HCT116 (cell line): ENCODE results near the gene RNF126. TPM values are rescaled to one million over a fixed set of nuclear protein-coding genes. Genes with fewer than 3 reads are reported as not detected.

ENCODE experiments used
- ATAC-seq: fragments of 200-7000 bp; cut with Tn5 transposase; 2 replicates; pipeline ENCODE4 v1.9.1; 2020; ENCODE audit warnings: mild to moderate bottlenecking, moderate library complexity
- BruUV-seq: library from RNA; stranded (reverse); fragments of 400-500 nt; replicated peaks from 2 replicates; lab custom pipeline; 2021; lab: Mats Ljungman, UMichigan
- CTCF ChIA-PET: fragments of 300-600 bp; sonication (Branson Sonifier 250); formaldehyde crosslinking; loops from one replicate; lab custom pipeline; 2021; ENCODE audit warnings: antibody characterized with exemption; lab: Charles Lee
- POLR2A ChIA-PET: fragments of 300-600, 350-600 bp; sonication (Branson Sonifier 250); formaldehyde crosslinking; loops from one replicate; lab custom pipeline; 2021; ENCODE audit warnings: antibody characterized with exemption; lab: Charles Lee
- RAD21 ChIA-PET, 2 experiments: fragments of 300-600 bp; sonication (Branson Sonifier 250); formaldehyde crosslinking; loops; one replicate each; lab custom pipeline; 2023; ENCODE audit warnings: low total read pairs in 2 of 2; ENCODE audit not compliant: uncharacterized antibody in 2 of 2, unreplicated experiment in 2 of 2, low non-redundant PET in 1 of 2; lab: Charles Lee
- DNase-seq: peaks from one replicate; pipeline ENCODE4 v3.0.0-alpha.2; 2010; ENCODE audit warnings: low read depth, low spot score
- H2AFZ ChIP-seq: fragments of 200-600 bp; shearing (Covaris generic), sonication (generic); 2 replicates; pipeline ENCODE4 v1.6.1; 2017; ENCODE audit warnings: low read depth, mixed run types, mixed read lengths, antibody characterized with exemption, low read length; ENCODE audit not compliant: poor library complexity, severe bottlenecking
- H3K27ac ChIP-seq: 2 replicates; pipeline ENCODE4 v1.5.1; 2012; ENCODE audit warnings: low read depth, low read length
- H3K27me3 ChIP-seq: fragments of 200-600 bp; sonication (generic); 2 replicates; pipeline ENCODE4 v1.6.1; 2016; ENCODE audit warnings: mixed run types, low read length, mixed read lengths; ENCODE audit not compliant: insufficient read depth
- H3K36me3 ChIP-seq, 2 experiments: fragments of 200-500 bp in 1 of 2; fragments of 200-600 bp in 1 of 2; sonication (Bioruptor generic) in 1 of 2; sonication (generic) in 1 of 2; 2 replicates each; pipeline versions ENCODE4 v1.5.1 to v1.6.1; 2014 to 2016; ENCODE audit warnings: low read length in 2 of 2, inconsistent platforms in 1 of 2, mixed read lengths in 1 of 2, mixed run types in 1 of 2; ENCODE audit not compliant: insufficient read depth in 2 of 2, control insufficient read depth in 1 of 2
- H3K4me1 ChIP-seq, 2 experiments: fragments of 200-600 bp in 1 of 2; sonication (generic) in 1 of 2; 2 replicates each; pipeline versions ENCODE4 v1.5.1 to v1.6.1; 2012 to 2017; ENCODE audit warnings: low read length in 2 of 2, inconsistent platforms in 1 of 2, mild to moderate bottlenecking in 1 of 2, mixed read lengths in 1 of 2, mixed run types in 1 of 2, moderate library complexity in 1 of 2; ENCODE audit not compliant: insufficient read depth in 2 of 2, control insufficient read depth in 1 of 2
- H3K4me2 ChIP-seq: fragments of 200-600 bp; sonication (generic); 2 replicates; pipeline ENCODE4 v1.6.1; 2017; ENCODE audit warnings: mixed run types, low read length, mixed read lengths
- H3K4me3 ChIP-seq, 2 experiments: fragments of 200-600 bp in 1 of 2; sonication (generic) in 1 of 2; replicated peaks in 1 of 2; 2 replicates each; pipeline ENCODE4 v1.5.1; 2011 to 2016; ENCODE audit warnings: low read length in 2 of 2, control low read depth in 1 of 2, low read depth in 1 of 2, mild to moderate bottlenecking in 1 of 2, mixed read lengths in 1 of 2, mixed run types in 1 of 2
- H3K79me2 ChIP-seq: fragments of 200-600 bp; sonication (generic); 2 replicates; pipeline ENCODE4 v1.6.1; 2017; ENCODE audit warnings: mild to moderate bottlenecking, mixed run types, low read length, moderate library complexity, mixed read lengths; ENCODE audit not compliant: insufficient read depth
- H3K9ac ChIP-seq: fragments of 200-600 bp; sonication (generic); 2 replicates; pipeline ENCODE4 v1.6.1; 2016; ENCODE audit warnings: low read length, mixed read lengths
- H3K9me2 ChIP-seq: fragments of 200-600 bp; sonication (generic), shearing (Covaris generic); 2 replicates; pipeline ENCODE4 v1.6.1; 2017; ENCODE audit warnings: mixed run types, mild to moderate bottlenecking, moderate library complexity; ENCODE audit not compliant: insufficient read depth
- H3K9me3 ChIP-seq, 2 experiments: fragments of 200-500 bp in 1 of 2; fragments of 200-600 bp in 1 of 2; sonication (Bioruptor generic) in 1 of 2; sonication (generic) in 1 of 2; 2 replicates each; pipeline ENCODE4 v1.6.1; 2014 to 2017; ENCODE audit warnings: low read length in 2 of 2, mixed read lengths in 2 of 2, inconsistent platforms in 1 of 2, low read depth in 1 of 2, mild to moderate bottlenecking in 1 of 2, mixed run types in 1 of 2, moderate library complexity in 1 of 2; ENCODE audit not compliant: control insufficient read depth in 1 of 2, insufficient read depth in 1 of 2
- H4K20me1 ChIP-seq: fragments of 200-600 bp; sonication (generic), shearing (Covaris generic); 2 replicates; pipeline ENCODE4 v1.6.1; 2017; ENCODE audit warnings: mixed run types, mild to moderate bottlenecking, moderate library complexity; ENCODE audit not compliant: insufficient read depth
- CBX3 ChIP-seq: IDR thresholded peaks from 2 replicates; pipeline ENCODE4 v1.6.1; 2012; ENCODE audit warnings: low read depth
- CEBPB ChIP-seq: IDR thresholded peaks from 2 replicates; pipeline ENCODE4 v1.6.1; 2012; ENCODE audit warnings: low read depth
- ELF1 ChIP-seq: IDR thresholded peaks from 2 replicates; pipeline ENCODE4 v1.6.1; 2012; ENCODE audit warnings: low read depth, borderline replicate concordance
- EZH2phosphoT487 ChIP-seq: fragments of 200-600 bp; IDR thresholded peaks from 2 replicates; pipeline ENCODE4 v1.6.1; 2018; ENCODE audit warnings: antibody characterized with exemption, borderline replicate concordance
- JUND ChIP-seq: IDR thresholded peaks from 2 replicates; pipeline ENCODE4 v1.6.1; 2012
- POLR2A ChIP-seq: IDR thresholded peaks from 2 replicates; pipeline ENCODE4 v1.7.0; 2011; ENCODE audit warnings: borderline replicate concordance; ENCODE audit not compliant: insufficient read depth, insufficient read length; ENCODE audit errors: extremely low read depth
- POLR2AphosphoS5 ChIP-seq: IDR thresholded peaks from 2 replicates; pipeline ENCODE4 v1.6.1; 2011; ENCODE audit warnings: mild to moderate bottlenecking, low read depth, low read length, moderate library complexity
- RAD21 ChIP-seq: IDR thresholded peaks from 2 replicates; pipeline ENCODE4 v1.6.1; 2012; ENCODE audit warnings: low read depth, mild to moderate bottlenecking
- SIN3A ChIP-seq: IDR thresholded peaks from 2 replicates; pipeline ENCODE4 v1.6.1; 2012; ENCODE audit warnings: low read depth
- SP1 ChIP-seq: IDR thresholded peaks from 2 replicates; pipeline ENCODE4 v1.6.1; 2012; ENCODE audit warnings: low read depth
- YY1 ChIP-seq: IDR thresholded peaks from 2 replicates; pipeline ENCODE4 v1.6.1; 2011; ENCODE audit warnings: low read length, low read depth, moderate library complexity, mild to moderate bottlenecking; ENCODE audit not compliant: insufficient replicate concordance; ENCODE audit errors: extremely low read depth
- intact Hi-C: fragments of 100-400 bp; cut with micrococcal nuclease; formaldehyde crosslinking; loops from 2 replicates; pipeline ENCODE4 v1.10.0; 2022
- total RNA-seq: library from RNA; stranded (reverse); gene quantifications from one replicate; pipeline ENCODE4 v1.2.1, GENCODE V29; 2021; ENCODE audit not compliant: unreplicated experiment
- TF ChIP-seq, protein P1 (sequence below): IDR thresholded peaks from 2 replicates; pipeline ENCODE4 v1.6.1; 2012; ENCODE audit warnings: low read depth
- TF ChIP-seq, protein P2 (sequence below): IDR thresholded peaks from 2 replicates; pipeline ENCODE4 v1.6.1; 2012
- TF ChIP-seq, protein P3 (sequence below), 3 experiments: fragments of 200-600 bp in 1 of 3; sonication (generic) in 1 of 3; IDR thresholded peaks in 2 of 3; conservative IDR thresholded peaks in 1 of 3; 2 replicates each; pipeline ENCODE4 v1.5.1; 2012 to 2017; ENCODE audit warnings: low read depth in 2 of 3, low read length in 2 of 3, antibody characterized with exemption in 1 of 3, borderline replicate concordance in 1 of 3, control low read depth in 1 of 3, mild to moderate bottlenecking in 1 of 3, mixed read lengths in 1 of 3, mixed run types in 1 of 3, moderate library complexity in 1 of 3; ENCODE audit not compliant: insufficient read depth in 1 of 3
- TF ChIP-seq, protein P4 (sequence below): IDR thresholded peaks from 2 replicates; pipeline ENCODE4 v1.6.1; 2012

Gene RNF126
- total RNA-seq, 1 experiment from 2014 or later, result 93.8 TPM

DNA sequence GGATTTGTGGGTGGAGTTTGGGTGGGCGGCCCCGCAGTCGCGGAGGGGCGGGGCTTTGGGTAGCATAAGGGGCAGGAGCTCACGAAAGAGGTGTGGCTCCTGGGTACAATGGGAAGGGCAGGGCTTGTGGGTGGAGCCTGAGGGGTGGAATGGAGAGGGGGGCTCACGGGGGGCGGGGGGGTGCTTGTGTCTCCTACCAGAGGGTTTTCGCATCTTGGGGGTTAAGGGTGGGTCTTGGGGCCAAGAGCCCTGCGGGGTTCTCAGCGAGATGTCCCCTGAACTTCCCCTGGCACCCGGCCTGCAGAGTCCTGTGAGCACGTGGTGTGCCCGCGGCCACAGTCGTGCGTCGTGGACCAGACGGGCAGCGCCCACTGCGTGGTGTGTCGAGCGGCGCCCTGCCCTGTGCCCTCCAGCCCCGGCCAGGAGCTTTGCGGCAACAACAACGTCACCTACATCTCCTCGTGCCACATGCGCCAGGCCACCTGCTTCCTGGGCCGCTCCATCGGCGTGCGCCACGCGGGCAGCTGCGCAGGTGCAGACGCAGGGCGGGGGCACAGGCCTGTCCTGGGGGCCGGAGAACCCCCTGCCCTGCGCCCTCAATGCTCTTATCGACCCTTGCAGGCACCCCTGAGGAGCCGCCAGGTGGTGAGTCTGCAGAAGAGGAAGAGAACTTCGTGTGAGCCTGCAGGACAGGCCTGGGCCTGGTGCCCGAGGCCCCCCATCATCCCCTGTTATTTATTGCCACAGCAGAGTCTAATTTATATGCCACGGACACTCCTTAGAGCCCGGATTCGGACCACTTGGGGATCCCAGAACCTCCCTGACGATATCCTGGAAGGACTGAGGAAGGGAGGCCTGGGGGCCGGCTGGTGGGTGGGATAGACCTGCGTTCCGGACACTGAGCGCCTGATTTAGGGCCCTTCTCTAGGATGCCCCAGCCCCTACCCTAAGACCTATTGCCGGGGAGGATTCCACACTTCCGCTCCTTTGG lies 18.3 kb upstream of the RNF126 start:
- H3K4me3 ChIP-seq, result peak overlapping the region; percentile 49 to 56; a peak in 3 of 4 replicates
- intact Hi-C loops, result no loop called here
- no peaks in the 10 kb centered on the region for H4K20me1 ChIP-seq
- H3K79me2 ChIP-seq, result peaks cover 22% of the 10 kb centered on the region; the same call in 1 of the 2 replicates
- no peaks in the 10 kb centered on the region; a peak in 1 of 4 replicates for H3K36me3 ChIP-seq
- peak overlapping the region; percentile 90 for H3K4me2 ChIP-seq
- ATAC-seq (peak; percentile 62), DNase-seq (no peak)
- H3K27ac ChIP-seq, result peak overlapping the region; percentile 74
- ChIA-PET POLR2A (interaction anchor here (0.7 to 1.2 kb wide), 5 partner anchors 17 to 70 kb away, joined by 3 to 10 read pairs (median 5); no protein-coding TSS in a partner anchor), CTCF (interaction anchor here (1.6 kb wide), 1 partner anchor 303 kb away, joined by 3 read pairs; the partner anchor contains the start of gene WDR18), RAD21 (interaction anchor here in 1 of 2 experiments (1.0 kb wide), 1 partner anchor 53 kb away, joined by 3 read pairs; no protein-coding TSS in a partner anchor)
- H2AFZ ChIP-seq, result no peak overlapping the region
- no peaks in the 10 kb centered on the region for H3K9me3 ChIP-seq
- no peaks in the 10 kb centered on the region for H3K27me3 ChIP-seq
- TF ChIP-seq RAD21, result no peak
- no peak for TF ChIP-seq SP1
- TF ChIP-seq POLR2AphosphoS5, result no peak
- TF ChIP-seq ELF1, result no peak
- no peak for TF ChIP-seq CEBPB
- TF ChIP-seq, protein P1, sequence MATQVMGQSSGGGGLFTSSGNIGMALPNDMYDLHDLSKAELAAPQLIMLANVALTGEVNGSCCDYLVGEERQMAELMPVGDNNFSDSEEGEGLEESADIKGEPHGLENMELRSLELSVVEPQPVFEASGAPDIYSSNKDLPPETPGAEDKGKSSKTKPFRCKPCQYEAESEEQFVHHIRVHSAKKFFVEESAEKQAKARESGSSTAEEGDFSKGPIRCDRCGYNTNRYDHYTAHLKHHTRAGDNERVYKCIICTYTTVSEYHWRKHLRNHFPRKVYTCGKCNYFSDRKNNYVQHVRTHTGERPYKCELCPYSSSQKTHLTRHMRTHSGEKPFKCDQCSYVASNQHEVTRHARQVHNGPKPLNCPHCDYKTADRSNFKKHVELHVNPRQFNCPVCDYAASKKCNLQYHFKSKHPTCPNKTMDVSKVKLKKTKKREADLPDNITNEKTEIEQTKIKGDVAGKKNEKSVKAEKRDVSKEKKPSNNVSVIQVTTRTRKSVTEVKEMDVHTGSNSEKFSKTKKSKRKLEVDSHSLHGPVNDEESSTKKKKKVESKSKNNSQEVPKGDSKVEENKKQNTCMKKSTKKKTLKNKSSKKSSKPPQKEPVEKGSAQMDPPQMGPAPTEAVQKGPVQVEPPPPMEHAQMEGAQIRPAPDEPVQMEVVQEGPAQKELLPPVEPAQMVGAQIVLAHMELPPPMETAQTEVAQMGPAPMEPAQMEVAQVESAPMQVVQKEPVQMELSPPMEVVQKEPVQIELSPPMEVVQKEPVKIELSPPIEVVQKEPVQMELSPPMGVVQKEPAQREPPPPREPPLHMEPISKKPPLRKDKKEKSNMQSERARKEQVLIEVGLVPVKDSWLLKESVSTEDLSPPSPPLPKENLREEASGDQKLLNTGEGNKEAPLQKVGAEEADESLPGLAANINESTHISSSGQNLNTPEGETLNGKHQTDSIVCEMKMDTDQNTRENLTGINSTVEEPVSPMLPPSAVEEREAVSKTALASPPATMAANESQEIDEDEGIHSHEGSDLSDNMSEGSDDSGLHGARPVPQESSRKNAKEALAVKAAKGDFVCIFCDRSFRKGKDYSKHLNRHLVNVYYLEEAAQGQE, result no peak
- TF ChIP-seq POLR2A, result no peak
- no peak for TF ChIP-seq CBX3
- TF ChIP-seq, protein P2, sequence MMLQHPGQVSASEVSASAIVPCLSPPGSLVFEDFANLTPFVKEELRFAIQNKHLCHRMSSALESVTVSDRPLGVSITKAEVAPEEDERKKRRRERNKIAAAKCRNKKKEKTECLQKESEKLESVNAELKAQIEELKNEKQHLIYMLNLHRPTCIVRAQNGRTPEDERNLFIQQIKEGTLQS, result no peak
- TF ChIP-seq JUND, result no peak
- TF ChIP-seq, protein P3, sequence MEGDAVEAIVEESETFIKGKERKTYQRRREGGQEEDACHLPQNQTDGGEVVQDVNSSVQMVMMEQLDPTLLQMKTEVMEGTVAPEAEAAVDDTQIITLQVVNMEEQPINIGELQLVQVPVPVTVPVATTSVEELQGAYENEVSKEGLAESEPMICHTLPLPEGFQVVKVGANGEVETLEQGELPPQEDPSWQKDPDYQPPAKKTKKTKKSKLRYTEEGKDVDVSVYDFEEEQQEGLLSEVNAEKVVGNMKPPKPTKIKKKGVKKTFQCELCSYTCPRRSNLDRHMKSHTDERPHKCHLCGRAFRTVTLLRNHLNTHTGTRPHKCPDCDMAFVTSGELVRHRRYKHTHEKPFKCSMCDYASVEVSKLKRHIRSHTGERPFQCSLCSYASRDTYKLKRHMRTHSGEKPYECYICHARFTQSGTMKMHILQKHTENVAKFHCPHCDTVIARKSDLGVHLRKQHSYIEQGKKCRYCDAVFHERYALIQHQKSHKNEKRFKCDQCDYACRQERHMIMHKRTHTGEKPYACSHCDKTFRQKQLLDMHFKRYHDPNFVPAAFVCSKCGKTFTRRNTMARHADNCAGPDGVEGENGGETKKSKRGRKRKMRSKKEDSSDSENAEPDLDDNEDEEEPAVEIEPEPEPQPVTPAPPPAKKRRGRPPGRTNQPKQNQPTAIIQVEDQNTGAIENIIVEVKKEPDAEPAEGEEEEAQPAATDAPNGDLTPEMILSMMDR (IDR thresholded peaks at IDR 0.05 in 2 of 3, conservative IDR thresholded peaks at IDR 0.05 in 1 of 3; ENCODE audit: borderline replicate concordance in 1 of 3, insufficient read depth in 1 of 3, low read depth in 2 of 3, low read length in 2 of 3), result no peak
- TF ChIP-seq, protein P4, sequence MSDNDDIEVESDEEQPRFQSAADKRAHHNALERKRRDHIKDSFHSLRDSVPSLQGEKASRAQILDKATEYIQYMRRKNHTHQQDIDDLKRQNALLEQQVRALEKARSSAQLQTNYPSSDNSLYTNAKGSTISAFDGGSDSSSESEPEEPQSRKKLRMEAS, result no peak
- TF ChIP-seq SIN3A, result no peak
- no peak for TF ChIP-seq YY1
- no peak for TF ChIP-seq EZH2phosphoT487
- peak overlapping the region; percentile 64; the same call in 1 of the 2 replicates for H3K9ac ChIP-seq
- H3K4me1 ChIP-seq, result peaks cover 15 to 39% of the 10 kb centered on the region in 2 experiments
- no peaks in the 10 kb centered on the region for H3K9me2 ChIP-seq
- no TSS peak for BruUV-seq
